Left renal pelvis (tissue), 4 donors: Measurements from ENCODE around the gene DTX3. TPM values are rescaled to one million over a fixed set of nuclear protein-coding genes. Genes with fewer than 3 reads are reported as not detected.
"Not testable (repeated sequence)": the region's sequence is repeated elsewhere in the genome, so short reads cannot be mapped to it uniquely, and the experiment has no call there.

Source experiments
- DNase-seq, 4 donors: peaks; one replicate each; pipeline ENCODE4 v3.0.0-alpha.2; 2013; ENCODE audit warnings: low read depth in 4 of 4, low spot score in 3 of 4
- polyA plus RNA-seq, 4 donors: library from polyadenylated mRNA; unstranded; fragments of 120-200 nt; gene quantifications; one replicate each; pipeline ENCODE4 v1.2.1, GENCODE V29; 2013; ENCODE audit not compliant: insufficient read length in 4 of 4

The DTX3 gene
- polyA plus RNA-seq, 4 donors = 53.9 to 82.4 (median 62.2) TPM

DNA sequence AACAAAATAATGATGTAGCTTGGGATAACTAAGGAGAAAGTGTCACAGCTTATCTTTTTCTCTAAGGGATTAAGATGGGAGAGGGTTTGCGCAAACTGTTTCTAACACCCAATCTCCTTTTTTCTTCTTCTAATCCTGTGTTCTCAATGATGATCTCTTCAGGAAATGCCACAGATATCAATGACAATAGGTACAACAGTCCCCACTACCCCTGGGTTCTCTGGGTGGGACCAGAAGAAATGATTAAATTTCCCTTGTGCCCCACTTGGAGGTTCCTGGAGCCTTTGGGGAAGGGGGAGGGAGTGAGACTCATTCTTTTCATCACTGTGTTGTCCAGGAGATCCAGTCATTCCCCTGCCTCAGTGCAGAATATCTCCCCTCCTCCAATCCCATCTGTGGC lies 22.2 kb upstream of the DTX3 start:
- no peak for DNase-seq

DNA sequence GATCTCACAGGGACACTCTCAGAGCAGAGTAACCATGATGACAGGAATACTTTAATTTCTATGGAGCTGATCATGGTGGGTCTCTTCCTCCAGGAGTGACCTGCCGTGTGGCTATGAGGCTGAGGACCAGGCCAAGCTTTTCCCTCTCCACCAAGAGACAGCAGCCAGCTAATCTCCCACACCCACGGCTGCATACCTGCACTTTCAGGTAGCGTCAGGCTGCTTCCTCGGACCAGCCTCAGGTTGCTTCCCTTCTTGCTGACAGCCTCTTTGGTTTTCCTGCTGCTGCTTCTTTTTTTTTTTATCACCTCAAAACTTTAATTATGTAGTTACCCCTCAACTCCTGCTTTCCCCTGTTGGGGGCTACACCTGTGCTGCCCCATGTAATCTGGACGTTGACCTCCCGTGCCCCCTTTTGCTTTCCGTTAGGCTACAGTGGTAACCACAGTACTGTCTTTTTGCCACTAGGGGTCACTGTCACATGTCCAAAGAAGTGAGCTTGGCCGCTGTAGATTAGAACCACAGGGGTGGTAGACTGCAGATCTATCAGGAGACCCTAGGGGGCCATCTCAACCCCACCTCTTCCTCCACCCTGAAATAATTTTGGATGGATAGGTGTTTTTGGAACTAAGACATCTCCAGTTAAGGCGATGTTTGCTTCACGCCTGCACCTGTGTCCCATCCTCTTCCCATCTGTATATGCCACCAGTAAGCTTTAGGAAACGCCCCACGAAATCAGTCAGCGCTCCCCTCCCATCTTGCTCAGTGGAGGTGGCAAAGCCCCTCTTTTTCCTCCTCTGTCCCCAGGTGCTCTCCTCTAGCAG lies 21.4 kb upstream of the DTX3 start:
- DNase-seq = peak in 3 of 4 donors; percentile 52 to 69 (median 59)

DNA sequence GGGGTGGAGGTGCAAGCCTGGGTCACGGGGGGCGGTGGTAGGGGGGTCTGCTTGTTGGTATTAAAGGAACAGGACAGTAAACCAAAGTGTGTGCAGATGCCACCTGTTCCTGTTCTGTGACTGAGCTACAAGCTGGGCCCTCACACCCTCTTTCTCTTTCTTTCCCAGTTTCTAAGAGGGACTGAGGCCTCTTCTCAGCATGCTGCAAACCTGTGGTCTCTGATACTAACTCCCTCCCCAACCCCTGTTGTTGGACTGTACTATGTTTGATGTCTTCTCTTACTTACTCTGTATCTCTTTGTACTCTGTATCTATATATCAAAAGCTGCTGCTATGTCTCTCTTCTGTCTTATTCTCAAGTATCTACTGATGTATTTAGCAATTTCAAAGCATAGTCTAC lies 20.6 kb upstream of the DTX3 start:
- no peak for DNase-seq

DNA sequence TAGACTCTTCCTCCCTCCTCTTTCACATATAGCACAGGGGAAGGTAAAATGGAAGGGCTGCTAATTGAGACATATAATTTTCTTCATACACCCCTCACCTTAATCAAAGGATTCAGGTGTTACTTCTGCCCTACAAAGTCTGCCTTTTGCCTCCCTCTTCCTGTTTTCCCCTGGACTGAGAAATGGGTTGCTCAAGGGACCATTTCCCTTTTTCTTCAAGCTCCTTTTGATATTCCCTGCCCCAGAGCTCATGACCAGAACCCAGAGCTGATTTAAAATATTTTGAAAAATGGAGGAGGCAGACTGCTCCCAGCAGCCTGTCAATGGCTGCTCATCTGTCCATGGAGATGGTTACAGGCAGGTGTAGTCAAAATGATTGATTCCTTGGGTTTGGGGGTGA lies 19.9 kb upstream of the DTX3 start:
- DNase-seq = no peak

DNA sequence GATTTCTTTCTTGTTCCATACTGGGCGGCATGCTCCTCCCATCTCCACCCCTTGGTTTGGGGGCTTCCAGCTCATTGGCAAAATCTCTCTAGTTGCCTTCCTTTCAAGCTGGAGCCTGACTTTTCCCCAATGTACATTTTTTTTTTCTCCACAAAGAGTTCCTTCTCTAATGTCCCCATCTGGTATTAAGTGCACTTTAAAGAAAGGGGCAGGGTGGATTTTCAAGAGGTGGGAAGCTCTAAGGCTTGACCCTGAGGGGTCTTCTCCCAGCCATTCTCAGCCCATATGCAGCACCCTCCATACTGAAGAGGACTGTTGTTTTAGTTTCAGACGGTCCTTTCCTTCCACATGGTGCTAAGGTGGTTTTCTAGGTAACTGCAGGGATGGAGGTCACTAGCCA lies 19.5 kb upstream of the DTX3 start:
- no peak for DNase-seq

DNA sequence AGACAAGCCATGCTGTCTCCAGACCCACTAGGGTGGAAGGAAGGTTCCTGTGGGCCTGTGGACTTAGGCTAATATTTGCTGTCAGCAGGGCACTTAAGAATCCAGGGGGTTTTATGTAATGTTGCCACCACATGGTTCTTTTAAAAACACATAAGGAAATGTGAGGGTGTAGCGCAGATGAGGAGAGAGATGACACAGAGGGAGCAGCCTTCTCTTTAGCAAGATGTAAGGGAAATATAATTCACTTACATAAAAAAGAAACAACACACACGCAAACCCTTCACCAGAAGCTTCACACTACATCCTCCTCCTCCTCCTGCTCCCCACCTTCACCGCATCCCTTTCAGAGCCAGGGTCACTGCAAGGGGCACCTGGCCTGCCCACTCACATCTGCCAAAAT lies 18.5 kb upstream of the DTX3 start:
- no peak for DNase-seq

DNA sequence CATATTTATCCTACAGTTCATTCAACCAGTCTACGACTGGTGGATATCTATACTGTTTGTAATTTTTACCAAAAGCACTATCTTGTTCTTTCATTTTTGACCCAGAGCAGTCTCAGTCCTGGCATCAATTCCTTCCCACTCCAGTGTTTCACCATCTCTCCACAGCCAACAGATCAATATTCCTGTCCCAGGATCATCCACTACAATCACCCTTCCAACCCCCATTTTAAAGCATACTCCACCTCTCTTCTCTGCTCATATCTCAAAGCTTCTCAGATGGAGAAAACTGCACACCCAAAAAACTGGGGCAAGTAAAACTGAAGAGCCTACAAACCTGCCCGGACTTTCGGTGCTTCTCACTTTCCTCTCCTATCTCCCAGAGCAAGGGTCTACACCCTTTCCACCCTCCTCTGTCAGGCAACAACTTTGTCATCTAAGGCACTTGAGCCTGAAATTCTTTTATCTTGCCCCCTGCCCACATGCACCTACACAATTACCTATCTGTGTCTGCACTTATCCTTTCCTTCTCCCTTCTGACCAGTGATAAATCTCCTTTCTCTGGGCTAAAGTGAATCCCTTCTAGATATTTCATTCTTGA lies 17.7 kb upstream of the DTX3 start:
- DNase-seq = no peak

DNA sequence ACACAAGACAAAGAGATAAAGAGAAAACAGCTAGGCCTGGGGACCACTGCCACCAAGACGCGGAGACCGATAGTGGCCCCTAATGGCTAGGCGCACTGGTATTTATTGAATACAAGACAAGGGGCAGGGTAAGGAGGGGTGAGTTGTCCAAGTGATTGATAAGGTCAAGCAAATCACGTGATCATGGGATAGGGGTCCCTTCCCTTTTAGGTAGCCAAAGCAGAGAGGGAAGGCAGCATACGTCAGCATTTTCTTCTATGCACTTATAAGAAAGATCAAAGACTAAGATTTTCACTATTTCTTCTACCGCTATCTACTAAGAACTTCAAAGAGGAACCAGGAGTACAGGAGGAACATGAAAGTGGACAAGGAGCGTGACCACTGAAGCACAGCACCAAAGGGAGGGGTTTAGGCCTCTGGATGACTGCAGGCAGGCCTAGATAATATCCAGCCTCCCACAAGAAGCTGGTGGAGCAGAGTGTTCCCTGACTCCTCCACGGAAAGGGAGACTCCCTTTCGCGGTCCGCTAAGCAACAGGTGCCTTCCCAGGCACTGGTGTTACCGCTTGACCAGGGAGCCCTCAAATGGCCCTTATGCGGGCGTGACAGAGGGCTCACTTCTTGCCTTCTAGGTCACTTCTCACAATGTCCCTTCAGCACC lies 15.5 kb upstream of the DTX3 start:
- not testable (repeated sequence) for DNase-seq

DNA sequence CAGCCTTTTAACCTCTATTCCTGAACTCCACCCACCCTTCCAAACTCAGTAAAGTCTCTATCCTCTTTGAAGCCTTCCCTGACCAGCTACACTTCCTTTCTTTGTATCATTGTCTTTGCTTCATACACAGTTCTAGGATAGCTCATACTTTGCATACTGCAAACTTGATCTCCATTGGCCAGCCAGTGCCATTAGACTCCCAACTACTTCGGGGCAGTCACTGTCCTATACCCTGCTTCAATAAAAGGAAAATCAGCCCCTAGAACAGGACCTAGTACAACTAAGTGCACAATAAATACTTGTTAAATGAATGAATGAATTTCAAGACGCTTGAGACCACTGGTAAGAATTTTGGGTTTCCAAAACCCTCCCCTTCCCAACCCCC lies 14.2 kb upstream of the DTX3 start:
- DNase-seq = no peak

DNA sequence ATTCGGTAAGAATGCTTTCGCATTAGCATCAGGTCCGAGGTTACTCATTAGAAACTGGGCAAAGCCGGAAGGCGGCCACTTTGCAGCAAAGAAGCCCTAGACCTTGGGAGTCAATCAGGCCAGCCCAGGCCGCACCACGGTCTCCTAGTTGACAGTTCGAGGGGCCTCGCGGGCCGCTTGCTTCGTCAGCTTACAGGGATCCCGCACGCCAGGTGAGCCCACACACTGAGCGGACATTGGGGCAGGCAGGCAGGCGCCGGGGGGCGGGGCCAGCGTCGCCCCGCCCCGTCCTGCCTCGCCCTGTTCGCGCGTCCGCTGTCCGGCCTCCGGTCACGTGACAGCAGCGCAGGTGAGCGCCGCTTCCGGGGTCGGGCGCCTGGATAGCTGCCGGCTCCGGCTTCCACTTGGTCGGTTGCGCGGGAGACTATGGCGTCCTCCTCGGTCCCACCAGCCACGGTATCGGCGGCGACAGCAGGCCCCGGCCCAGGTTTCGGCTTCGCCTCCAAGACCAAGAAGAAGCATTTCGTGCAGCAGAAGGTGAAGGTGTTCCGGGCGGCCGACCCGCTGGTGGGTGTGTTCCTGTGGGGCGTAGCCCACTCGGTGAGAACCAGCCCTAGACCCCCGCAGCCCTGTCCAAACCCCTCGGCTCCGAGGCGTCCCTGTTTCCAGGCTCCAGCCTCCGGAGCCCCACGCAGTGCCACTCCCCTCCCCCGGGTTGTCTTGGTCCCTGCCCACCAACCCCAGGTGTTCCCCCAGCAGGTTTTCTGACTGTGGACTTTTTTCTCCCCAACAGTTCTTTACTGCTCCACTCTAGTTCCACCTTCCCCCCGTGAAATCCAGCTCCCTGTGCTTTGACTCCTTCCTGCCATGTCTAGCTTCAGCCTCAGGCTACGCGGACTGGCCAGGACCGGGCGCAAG lies 13.5 kb upstream of the DTX3 start, which contains the start of gene PIP4K2C:
TSS of gene PIP4K2C (plus strand) at position 329 of the 918 bp plus-strand sequence. CDS start at position 427, 98 bp downstream.
- peak in 1 of 4 donors; percentile 69 for DNase-seq

DNA sequence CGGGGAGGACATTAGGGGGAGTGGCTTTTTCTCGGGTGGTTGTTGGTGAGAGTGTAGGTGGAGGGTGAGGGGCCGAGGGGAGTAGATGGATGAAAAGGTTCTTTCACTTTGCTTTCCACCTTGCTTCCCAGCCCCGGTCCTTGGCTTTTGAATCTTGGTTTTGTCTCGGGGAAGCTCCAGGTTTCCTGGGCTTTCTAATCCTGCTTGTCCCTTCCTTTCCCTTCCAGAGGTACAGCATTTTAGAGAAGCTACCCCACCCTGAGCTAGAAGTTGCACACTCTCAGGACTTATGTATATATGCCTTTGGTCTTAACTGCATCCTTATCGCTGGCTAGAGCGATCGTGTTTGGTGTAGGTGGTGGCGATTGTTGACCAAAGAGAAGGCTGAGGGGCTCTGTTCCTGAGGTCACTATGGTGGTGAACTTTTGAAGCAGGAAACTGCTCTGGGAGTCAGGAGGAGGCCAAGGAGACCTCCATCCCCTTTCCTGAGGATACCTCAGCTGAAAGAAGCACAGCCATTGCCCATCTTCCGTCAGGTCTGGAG lies 12.8 kb upstream of the DTX3 start:
- no peak for DNase-seq

DNA sequence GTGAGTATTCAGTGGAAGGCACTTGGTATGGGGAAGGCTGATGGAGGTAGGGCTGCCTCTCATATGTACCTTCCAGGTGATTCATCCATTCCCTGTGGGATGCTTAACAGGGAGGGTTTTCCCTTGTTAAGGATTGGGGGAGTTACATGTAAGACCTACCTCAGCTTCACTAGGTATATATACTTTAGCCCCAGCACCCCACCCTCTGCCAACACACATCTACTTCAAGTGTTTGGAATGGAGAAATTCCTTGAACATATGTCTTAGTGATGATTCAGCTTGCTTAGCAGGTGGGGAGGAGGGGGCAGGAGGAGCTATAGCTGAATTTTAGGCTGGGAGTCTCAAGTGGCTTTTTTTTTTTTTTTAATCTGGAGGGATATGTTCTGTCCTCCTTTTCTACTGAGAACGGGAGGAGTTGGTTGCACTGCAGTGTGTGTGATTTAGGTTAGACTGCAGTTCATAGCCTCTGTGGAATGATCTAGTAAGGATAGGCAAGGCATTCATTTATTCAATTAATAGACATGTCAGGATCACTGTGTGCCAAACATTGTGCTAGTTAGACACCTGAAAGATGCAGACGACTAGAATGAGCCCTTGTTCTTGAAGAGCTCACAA lies 12.0 kb upstream of the DTX3 start:
- no peak for DNase-seq

DNA sequence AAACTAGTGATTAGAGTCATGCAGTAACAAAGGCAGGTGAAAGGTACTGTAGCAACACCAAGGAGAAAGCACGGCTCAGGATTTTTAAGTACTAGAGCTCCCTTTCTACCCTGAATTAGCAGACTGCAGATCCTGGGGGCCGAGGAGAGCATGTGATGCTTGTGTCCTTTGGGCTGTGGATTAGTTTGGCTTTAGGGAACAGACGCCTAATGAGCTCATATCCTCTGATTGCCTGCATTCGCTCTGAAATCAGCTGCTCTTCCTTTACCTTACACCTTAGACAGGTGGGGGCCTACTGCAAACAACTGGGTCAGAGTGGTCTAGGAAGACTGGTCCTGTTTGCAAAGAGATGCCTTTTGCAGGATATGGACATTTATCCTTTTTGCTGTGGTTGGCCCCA lies 11.4 kb upstream of the DTX3 start:
- no peak for DNase-seq

DNA sequence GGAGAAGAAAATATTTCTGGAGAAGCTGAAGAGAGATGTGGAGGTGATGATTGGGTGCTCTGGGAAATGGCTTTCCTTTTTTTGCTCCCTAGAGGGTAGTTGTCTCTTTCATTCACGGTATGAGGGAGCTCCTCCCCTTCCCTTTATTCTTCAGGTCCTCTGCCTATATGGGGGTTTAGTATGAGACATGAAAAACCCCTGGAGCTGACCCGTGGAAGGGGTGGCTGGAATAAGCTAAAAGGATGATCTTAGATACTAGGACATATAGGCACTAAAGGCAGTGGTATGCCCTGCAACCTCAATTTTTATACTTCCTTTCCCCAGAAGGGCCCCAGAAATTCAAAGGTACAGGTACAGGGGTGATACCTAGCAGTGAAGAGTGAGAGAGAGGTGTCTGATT lies 4.2 kb upstream of the DTX3 start:
- DNase-seq = no peak

DNA sequence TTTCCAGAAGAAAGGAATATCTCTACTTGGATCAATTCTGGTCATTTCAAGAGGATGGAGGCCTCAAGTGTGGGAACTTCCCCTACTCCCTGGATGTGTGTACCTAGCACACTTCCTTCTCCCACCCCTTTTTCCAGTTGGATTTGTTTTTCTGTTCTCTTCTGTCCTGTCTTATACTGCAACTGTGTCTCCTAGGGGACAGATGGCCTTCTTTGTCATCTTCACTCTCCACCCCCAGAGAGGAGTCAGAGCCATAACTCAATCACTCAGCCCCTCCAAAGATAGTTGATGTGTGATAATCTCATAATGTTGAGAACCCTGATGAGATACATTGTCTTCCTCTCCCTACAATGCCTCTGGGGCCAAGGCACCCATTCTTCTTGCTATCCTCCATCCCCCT lies 2.1 kb upstream of the DTX3 start:
- DNase-seq = no peak

DNA sequence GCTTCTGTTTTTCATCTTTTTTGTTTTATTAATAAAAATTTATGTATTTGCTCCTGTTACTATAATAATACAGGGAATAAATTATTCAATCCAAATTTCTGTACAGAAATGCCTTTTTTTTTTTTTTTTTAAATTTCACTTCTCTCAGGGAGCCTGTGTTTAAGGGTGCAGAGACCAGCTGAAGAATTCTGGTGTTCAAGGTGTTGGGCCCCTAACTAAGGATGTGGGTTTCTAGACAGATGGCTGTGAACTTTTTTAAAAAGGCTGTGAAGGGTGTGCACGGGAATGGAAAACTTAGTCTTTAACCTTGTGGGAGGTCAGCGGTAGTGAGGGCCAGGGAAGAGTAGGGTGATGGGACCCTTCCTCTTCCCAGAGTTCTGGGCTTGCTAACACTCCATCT lies 1.3 kb upstream of the DTX3 start:
- DNase-seq = no peak

DNA sequence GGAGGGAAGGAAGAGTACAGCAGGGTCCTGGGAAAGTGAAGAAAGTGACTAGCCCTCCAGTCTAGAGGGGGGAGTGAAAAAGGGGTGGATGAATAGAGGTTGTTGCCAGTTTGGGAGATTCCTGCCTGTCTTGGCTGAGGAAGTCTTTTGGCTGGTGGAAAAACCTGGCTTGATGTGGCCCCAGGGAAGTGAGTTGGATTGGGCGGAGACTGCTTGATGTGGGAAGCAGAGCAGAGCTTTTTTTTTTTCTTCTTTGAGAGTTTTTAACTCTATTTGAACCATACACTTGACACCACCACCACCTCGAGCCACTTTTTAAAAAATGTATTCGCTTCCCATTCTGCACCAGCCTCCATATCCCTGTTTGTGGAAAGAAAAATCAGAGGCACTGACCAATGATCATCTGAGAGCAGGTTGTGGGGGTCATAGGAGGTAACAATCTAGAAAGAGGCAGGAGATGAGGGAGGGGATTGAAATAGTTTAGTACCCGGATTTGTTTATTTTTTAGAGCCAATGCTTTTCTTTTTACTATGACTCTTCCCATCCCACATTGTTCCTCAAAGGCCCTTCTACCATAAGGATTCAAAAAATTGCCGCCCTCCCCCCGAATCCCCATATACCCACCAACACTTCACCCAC lies 690 bp upstream of the DTX3 start:
- DNase-seq = peak in 1 of 4 donors; percentile 63

DNA sequence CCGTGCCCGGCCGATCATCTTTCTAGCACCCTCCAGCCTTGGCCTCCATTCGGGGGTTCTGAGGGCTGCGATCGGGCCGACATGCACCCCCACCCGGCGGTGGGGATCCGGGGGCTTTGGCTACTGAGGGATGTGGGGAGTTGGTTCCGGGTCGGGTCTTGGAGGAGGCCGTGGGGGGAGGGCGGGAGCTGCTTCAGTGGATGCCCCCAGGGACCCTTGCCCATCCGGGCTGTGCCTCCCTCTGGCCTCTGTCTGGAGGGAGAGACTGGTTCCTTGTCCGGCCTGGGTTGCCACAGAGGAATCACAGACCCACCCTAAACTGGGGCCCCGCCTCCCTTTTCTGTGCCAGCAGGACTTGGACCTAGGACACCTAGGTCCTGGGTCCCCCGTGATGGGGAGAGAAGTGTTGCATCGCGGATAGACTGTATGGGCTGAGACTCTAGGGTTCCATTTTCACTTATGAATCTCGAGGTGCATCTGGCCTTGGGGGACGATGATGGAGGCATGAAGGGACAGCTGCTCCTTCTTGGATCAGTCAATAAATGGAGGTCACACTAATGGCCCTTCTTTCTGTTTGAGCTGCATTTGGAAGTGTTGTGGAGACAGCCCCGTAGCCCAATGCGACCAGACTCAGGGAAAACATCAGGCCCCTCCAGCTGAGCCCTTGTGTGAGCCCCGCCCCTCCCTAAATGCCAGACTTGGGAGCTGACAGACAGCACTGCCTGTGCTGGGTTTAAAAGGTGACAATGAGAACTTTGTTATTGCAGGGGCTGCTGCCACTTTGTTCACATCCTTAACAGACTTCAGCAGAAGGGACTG lies 577 bp downstream of the DTX3 start:
- DNase-seq = no peak
